ENCODE data around the gene CAPSL. TPM values are rescaled to one million over a fixed set of nuclear protein-coding genes. Genes with fewer than 3 reads are reported as not detected.

CAPSL gene
- total and polyA plus RNA-seq, 2 donors (not counting 3 experiments of a cell fraction or from before 2014, with no cell fraction given) = not detected

DNA sequence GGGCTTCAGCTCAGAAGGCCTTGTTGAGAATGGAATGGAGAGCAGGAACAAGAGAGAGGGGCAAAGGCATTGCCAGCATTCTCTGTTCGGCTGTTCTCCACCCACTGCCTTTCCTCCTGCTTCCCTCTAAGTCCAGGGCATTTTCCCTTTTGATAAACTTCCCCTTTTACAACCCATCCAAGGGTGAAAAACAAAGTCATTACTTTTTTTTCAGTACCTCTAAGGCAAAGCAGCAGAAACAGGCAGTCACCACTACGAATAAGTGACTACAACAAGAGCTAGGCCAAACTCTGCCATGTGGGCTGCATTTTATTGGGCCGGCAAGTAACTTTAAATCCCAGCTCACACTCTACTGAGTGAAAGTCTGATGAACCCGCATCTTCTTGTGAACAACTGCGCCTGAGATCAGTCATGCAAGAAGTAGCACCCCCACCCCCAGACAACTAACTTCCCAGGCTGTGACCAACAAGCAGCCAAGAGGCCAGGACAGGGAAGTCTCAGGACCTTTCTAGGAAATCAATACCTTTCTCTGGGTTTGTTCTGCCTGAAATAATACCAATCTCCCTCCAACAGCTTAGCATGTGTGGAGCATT lies 68.6 kb downstream of the CAPSL start:
- no peak overlapping the region for H3K9ac ChIP-seq (replicated peaks; ENCODE audit: extremely low read depth, insufficient read depth, low read length)
- POLR2A ChIA-PET = no interaction called here
- no peak for TF ChIP-seq POLR2AphosphoS5 (IDR thresholded peaks at IDR 0.05; ENCODE audit: insufficient read depth, low read depth, low read length)
- TF ChIP-seq JUN (IDR thresholded peaks at IDR 0.05; ENCODE audit: borderline replicate concordance, insufficient read depth, insufficient read length, low read depth) = no peak
- TF ChIP-seq, protein P1, sequence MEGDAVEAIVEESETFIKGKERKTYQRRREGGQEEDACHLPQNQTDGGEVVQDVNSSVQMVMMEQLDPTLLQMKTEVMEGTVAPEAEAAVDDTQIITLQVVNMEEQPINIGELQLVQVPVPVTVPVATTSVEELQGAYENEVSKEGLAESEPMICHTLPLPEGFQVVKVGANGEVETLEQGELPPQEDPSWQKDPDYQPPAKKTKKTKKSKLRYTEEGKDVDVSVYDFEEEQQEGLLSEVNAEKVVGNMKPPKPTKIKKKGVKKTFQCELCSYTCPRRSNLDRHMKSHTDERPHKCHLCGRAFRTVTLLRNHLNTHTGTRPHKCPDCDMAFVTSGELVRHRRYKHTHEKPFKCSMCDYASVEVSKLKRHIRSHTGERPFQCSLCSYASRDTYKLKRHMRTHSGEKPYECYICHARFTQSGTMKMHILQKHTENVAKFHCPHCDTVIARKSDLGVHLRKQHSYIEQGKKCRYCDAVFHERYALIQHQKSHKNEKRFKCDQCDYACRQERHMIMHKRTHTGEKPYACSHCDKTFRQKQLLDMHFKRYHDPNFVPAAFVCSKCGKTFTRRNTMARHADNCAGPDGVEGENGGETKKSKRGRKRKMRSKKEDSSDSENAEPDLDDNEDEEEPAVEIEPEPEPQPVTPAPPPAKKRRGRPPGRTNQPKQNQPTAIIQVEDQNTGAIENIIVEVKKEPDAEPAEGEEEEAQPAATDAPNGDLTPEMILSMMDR (IDR thresholded peaks at IDR 0.05; ENCODE audit: extremely low read depth in 1 of 2, insufficient read depth in 1 of 2, low read depth in 1 of 2, low read length in 2 of 2) = no peak
- no peak for TF ChIP-seq GATA2 (IDR thresholded peaks at IDR 0.05; ENCODE audit: insufficient read depth, insufficient read length, low read depth, low read length)
- TF ChIP-seq, protein P2, sequence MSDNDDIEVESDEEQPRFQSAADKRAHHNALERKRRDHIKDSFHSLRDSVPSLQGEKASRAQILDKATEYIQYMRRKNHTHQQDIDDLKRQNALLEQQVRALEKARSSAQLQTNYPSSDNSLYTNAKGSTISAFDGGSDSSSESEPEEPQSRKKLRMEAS (IDR thresholded peaks at IDR 0.05; ENCODE audit: insufficient read depth, insufficient read length) = no peak
- no peak for TF ChIP-seq POLR2A (IDR thresholded peaks at IDR 0.05; ENCODE audit: low read depth, low read length)
- no peak for TF ChIP-seq FOS (IDR thresholded peaks at IDR 0.05; ENCODE audit: borderline replicate concordance, insufficient read depth, low read length)
- no peak for TF ChIP-seq EZH2 (IDR thresholded peaks at IDR 0.05; ENCODE audit: borderline replicate concordance, low read depth, low read length, severe bottlenecking)
- no peak for TF ChIP-seq MYC (IDR thresholded peaks at IDR 0.05; ENCODE audit: low read depth, low read length)
- DNase-seq (ENCODE audit: low read depth, low spot score) = no peak
- BruUV-seq (replicated peaks) = no TSS peak
- H3K4me2 ChIP-seq (ENCODE audit: insufficient read depth, low read length) = no peak overlapping the region
- FAIRE-seq = no peak
- intact Hi-C loops (cut with micrococcal nuclease) = no loop called here
- no peak overlapping the region for H2AFZ ChIP-seq (ENCODE audit: low read depth, low read length)
- H3K9me3 ChIP-seq (replicated peaks; ENCODE audit: control insufficient read depth, insufficient read depth, low read length) = no peaks in the 10 kb centered on the region
- no peaks in the 10 kb centered on the region for H3K79me2 ChIP-seq (ENCODE audit: control insufficient read depth, insufficient read depth, low read length)
- no peaks in the 10 kb centered on the region for H3K27me3 ChIP-seq (ENCODE audit: control insufficient read depth in 2 of 2, insufficient read depth in 2 of 2, low read length in 2 of 2)
- no peak overlapping the region for H3K4me3 ChIP-seq (replicated peaks in 1 of 3; ENCODE audit: insufficient read depth in 1 of 3, low read depth in 1 of 3, low read length in 3 of 3)
- H3K27ac ChIP-seq (ENCODE audit: insufficient read depth, low read depth, low read length) = no peak overlapping the region
- CTCF ChIA-PET = interaction anchor here (1.8 kb wide), 1 partner anchor 93 kb away, joined by 4 read pairs; no protein-coding TSS in a partner anchor
- no peaks in the 10 kb centered on the region for H4K20me1 ChIP-seq (replicated peaks; ENCODE audit: control insufficient read depth, extremely low read depth, insufficient read depth, low read length)
- H3K36me3 ChIP-seq (ENCODE audit: control insufficient read depth in 2 of 2, extremely low read depth in 1 of 2, insufficient read depth in 2 of 2, low read length in 2 of 2) = no peaks in the 10 kb centered on the region
- no peaks in the 10 kb centered on the region for H3K4me1 ChIP-seq (ENCODE audit: control insufficient read depth, extremely low read depth, insufficient read depth, low read length)
- dilution Hi-C loops (cut with MboI; ENCODE audit: extremely low pct_ligation_motif_present, low sequenced_read_pairs) = no loop called here
- H3K9me1 ChIP-seq (replicated peaks; ENCODE audit: control insufficient read depth, extremely low read depth, insufficient read depth, low read length) = no peaks in the 10 kb centered on the region

Measured in endothelial cell of umbilical vein (primary cell).